Measurements from ENCODE around the gene NRM. TPM values are rescaled to one million over a fixed set of nuclear protein-coding genes. Genes with fewer than 3 reads are reported as not detected.
"Not testable (repeated sequence)": the region's sequence is repeated elsewhere in the genome, so short reads cannot be mapped to it uniquely, and the experiment has no call there.

The NRM gene
- total RNA-seq, 1 experiment from 2014 or later: 31.2 TPM

- TF ChIP-seq AR (CRISPR knock-in tag; IDR thresholded peaks at IDR 0.05) (no peak), ZNF121 (CRISPR knock-in tag; IDR thresholded peaks at IDR 0.05) (no peak), ZMAT4 (CRISPR knock-in tag; IDR thresholded peaks at IDR 0.05) (no peak), USF1 (CRISPR knock-in tag; IDR thresholded peaks at IDR 0.05) (no peak), ZSCAN18 (CRISPR knock-in tag; IDR thresholded peaks at IDR 0.05) (no peak), ATF6 (CRISPR knock-in tag; IDR thresholded peaks at IDR 0.05) (no peak), USF2 (CRISPR knock-in tag; IDR thresholded peaks at IDR 0.05) (no peak), ZNF425 (CRISPR knock-in tag; conservative IDR thresholded peaks at IDR 0.05) (no peak)
These were observed 31.7 kb upstream of the NRM start (continued) for GRCh38 chr6:30722280-30723112.

GRCh38 chr6:30722025-30722279 lies 31.2 kb upstream of the NRM start:
- H3K9me3 Mint-ChIP-seq; H3K27me3 Mint-ChIP-seq (ENCODE audit: low read depth); DNase-seq (ENCODE audit: low spot score); ATAC-seq: not testable (repeated sequence)
- Mint-ChIP-seq H3K4me3 (peak overlapping the region; percentile 99), H3K27ac (peak overlapping the region; percentile 97), H3K36me3 (peaks cover 55% of the 10 kb centered on the region), H3K4me1 (peaks cover 48% of the 10 kb centered on the region)
- TF ChIP-seq NFATC4 (CRISPR knock-in tag; IDR thresholded peaks at IDR 0.05): peak; percentile 57; the same call in 1 of the 2 replicates
- ChIA-PET POLR2A (interaction anchor here (0.8 to 2.0 kb wide), 4 partner anchors 23 to 107 kb away, joined by 4 to 7 read pairs (median 4); partner anchors contain the start of gene IER3), CTCF (interaction anchor here (0.5 to 6.0 kb wide), 11 partner anchors 10 to 109 kb away, joined by 3 to 54 read pairs (median 7); partner anchors contain the start of gene DHX16)

Data from WTC11 (cell line).